Liver (tissue), 9 donors: ENCODE data around the gene MTMR2. TPM values are rescaled to one million over a fixed set of nuclear protein-coding genes. Genes with fewer than 3 reads are reported as not detected.

Source experiments
- DNase-seq: peaks from one replicate; pipeline ENCODE4 v3.0.0-alpha.2; 2017; ENCODE audit warnings: low spot score
- H3K27ac ChIP-seq, 2 donors: one replicate each; pipeline ENCODE4 v1.7.0; 2013; ENCODE audit warnings: inconsistent platforms in 2 of 2, low read length in 2 of 2, control low read depth in 1 of 2, low read depth in 1 of 2, mild to moderate bottlenecking in 1 of 2
- H3K27me3 ChIP-seq, 4 donors: one replicate each; pipeline versions ENCODE4 v1.6.1 to v1.7.0; 2013; ENCODE audit warnings: low read length in 3 of 4, inconsistent platforms in 1 of 4, mild to moderate bottlenecking in 1 of 4, moderate library complexity in 1 of 4; ENCODE audit not compliant: control insufficient read depth in 4 of 4, insufficient read depth in 4 of 4
- H3K36me3 ChIP-seq, 4 donors: one replicate each; pipeline versions ENCODE4 v1.6.1 to v1.7.0; 2013; ENCODE audit warnings: low read length in 3 of 4, mild to moderate bottlenecking in 3 of 4, low read depth in 1 of 4, moderate library complexity in 1 of 4; ENCODE audit not compliant: control insufficient read depth in 4 of 4, insufficient read depth in 3 of 4
- H3K4me1 ChIP-seq, 4 donors: one replicate each; pipeline versions ENCODE4 v1.6.1 to v1.7.0; 2013; ENCODE audit warnings: low read length in 3 of 4, mild to moderate bottlenecking in 3 of 4, moderate library complexity in 1 of 4; ENCODE audit not compliant: control insufficient read depth in 4 of 4, insufficient read depth in 4 of 4
- H3K4me3 ChIP-seq, 3 donors: one replicate each; pipeline versions ENCODE4 v1.6.1 to v1.7.0; 2013; ENCODE audit warnings: low read length in 3 of 3, control low read depth in 1 of 3, low read depth in 1 of 3, mild to moderate bottlenecking in 1 of 3
- H3K9ac ChIP-seq, 2 donors: one replicate each; pipeline ENCODE4 v1.7.0; 2013; ENCODE audit warnings: low read length in 2 of 2, mild to moderate bottlenecking in 2 of 2, moderate library complexity in 2 of 2, control low read depth in 1 of 2, low read depth in 1 of 2
- H3K9me3 ChIP-seq, 4 donors: one replicate each; pipeline versions ENCODE4 v1.6.1 to v1.7.0; 2013; ENCODE audit warnings: low read length in 3 of 4; ENCODE audit not compliant: control insufficient read depth in 4 of 4
- CTCF ChIP-seq: fragments of 150-350 bp; IDR thresholded peaks from 2 replicates; pipeline ENCODE4 v1.5.1; 2017; ENCODE audit warnings: improper control_type of control experiment, low read depth, low read length; ENCODE audit not compliant: missing input control
- EGR1 ChIP-seq, 2 donors: IDR thresholded peaks; 2 replicates each; pipeline ENCODE4 v1.6.1; 2016 to 2018; ENCODE audit warnings: antibody characterized with exemption in 2 of 2, low read depth in 2 of 2
- FOXA1 ChIP-seq: IDR thresholded peaks from 2 replicates; pipeline ENCODE4 v1.6.1; 2016; ENCODE audit warnings: antibody characterized with exemption
- FOXA2 ChIP-seq: IDR thresholded peaks from 2 replicates; pipeline ENCODE4 v1.6.1; 2016; ENCODE audit warnings: antibody characterized with exemption
- GABPA ChIP-seq, 2 donors: IDR thresholded peaks in 1 of 2; conservative IDR thresholded peaks in 1 of 2; 2 replicates each; pipeline ENCODE4 v1.6.1; 2016; ENCODE audit warnings: antibody characterized with exemption in 2 of 2, mild to moderate bottlenecking in 1 of 2, moderate library complexity in 1 of 2
- HNF4A ChIP-seq, 2 donors: conservative IDR thresholded peaks; 2 replicates each; pipeline ENCODE4 v1.6.1; 2016; ENCODE audit warnings: antibody characterized with exemption in 2 of 2, mild to moderate bottlenecking in 2 of 2
- HNF4G ChIP-seq: IDR thresholded peaks from 2 replicates; pipeline ENCODE4 v1.6.1; 2016; ENCODE audit warnings: antibody characterized with exemption
- JUND ChIP-seq, 2 donors: IDR thresholded peaks; 2 replicates each; pipeline ENCODE4 v1.6.1; 2016; ENCODE audit warnings: antibody characterized with exemption in 2 of 2
- MAX ChIP-seq: IDR thresholded peaks from 2 replicates; pipeline ENCODE4 v1.6.1; 2016; ENCODE audit warnings: antibody characterized with exemption
- REST ChIP-seq: IDR thresholded peaks from 2 replicates; pipeline ENCODE4 v1.6.1; 2016; ENCODE audit warnings: antibody characterized with exemption, mild to moderate bottlenecking
- RXRA ChIP-seq, 2 donors: IDR thresholded peaks; 2 replicates each; pipeline ENCODE4 v1.6.1; 2017 to 2018; ENCODE audit warnings: antibody characterized with exemption in 2 of 2, mild to moderate bottlenecking in 1 of 2
- SP1 ChIP-seq: IDR thresholded peaks from 2 replicates; pipeline ENCODE4 v1.6.1; 2018; ENCODE audit warnings: antibody characterized with exemption, mild to moderate bottlenecking
- TAF1 ChIP-seq: conservative IDR thresholded peaks from 2 replicates; pipeline ENCODE4 v1.6.1; 2016; ENCODE audit warnings: antibody characterized with exemption, mild to moderate bottlenecking
- YY1 ChIP-seq: IDR thresholded peaks from 2 replicates; pipeline ENCODE4 v1.6.1; 2016; ENCODE audit warnings: antibody characterized with exemption, mild to moderate bottlenecking
- ZBTB33 ChIP-seq: IDR thresholded peaks from 2 replicates; pipeline ENCODE4 v1.6.1; 2016; ENCODE audit warnings: antibody characterized with exemption
- WGBS: extraction: QIAGEN DNeasy Blood & Tissue Kit; methylation state at CpG from one replicate; pipeline ENCODE4 v1.1.7; 2013; 5-methylcytosine and 5-hydroxymethylcytosine counted together
- polyA plus RNA-seq, 2 donors: library from polyadenylated mRNA; stranded (reverse) in 1 of 2; unstranded in 1 of 2; fragments of 200-250 nt in 1 of 2; fragments of >200 nt in 1 of 2; fragmentation: Nextera tagmentation in 1 of 2; extraction: Ambion mirVana in 1 of 2; gene quantifications; one replicate each; pipeline versions ENCODE4 v1.2.1 to v1.2.3, GENCODE V29; 2013 to 2015
- total RNA-seq, 2 donors: library from RNA; depleted of rRNA; stranded (reverse); fragments of >200 nt; gene quantifications; one replicate each; pipeline ENCODE4 v1.2.3, GENCODE V29; 2014
- donor health status: healthy.
- donor health status: healthy.
- donor health status: healthy.
- donor health status: healthy.
- donor health status: healthy.

MTMR2 gene
- total and polyA plus RNA-seq, 4 donors, result 2.0 to 9.5 (median 3.1) TPM

- Histone ChIP-seq H3K4me3 (no peak overlapping the region), H3K36me3 (peaks cover 0 to 2% (median 1%) of the 10 kb centered on the region in 4 donors), H3K9me3 (no peaks in the 10 kb centered on the region), H3K27ac (no peak overlapping the region), H3K9ac (no peak overlapping the region), H3K4me1 (no peaks in the 10 kb centered on the region), H3K27me3 (no peaks in the 10 kb centered on the region)
- no peak for TF ChIP-seq CTCF
- no peak for TF ChIP-seq HNF4G
- TF ChIP-seq MAX, result no peak
- no peak for TF ChIP-seq RXRA (IDR thresholded peaks at IDR 0.05)
- TF ChIP-seq FOXA2, result no peak
- TF ChIP-seq EGR1 (IDR thresholded peaks at IDR 0.05; ENCODE audit: low read depth in 2 of 2), result no peak
- TF ChIP-seq FOXA1, result no peak
- no peak for TF ChIP-seq GABPA (IDR thresholded peaks at IDR 0.05 in 1 of 2, conservative IDR thresholded peaks at IDR 0.05 in 1 of 2)
- TF ChIP-seq ZBTB33, result no peak
- no peak for TF ChIP-seq JUND (IDR thresholded peaks at IDR 0.05)
- no peak for TF ChIP-seq SP1
- TF ChIP-seq TAF1, result no peak
- WGBS, result 99% methylated on average over 1 of the region's 1 CpG
- no peak for DNase-seq
Observed at GRCh38 chr11:95884376-95884775, 39.5 kb downstream of the MTMR2 start.

GRCh38 chr11:95883381-95883780, 40.5 kb downstream of the MTMR2 start:
- Histone ChIP-seq H3K9ac (no peak overlapping the region), H3K27ac (no peak overlapping the region), H3K9me3 (no peaks in the 10 kb centered on the region), H3K27me3 (no peaks in the 10 kb centered on the region), H3K4me3 (no peak overlapping the region), H3K4me1 (no peaks in the 10 kb centered on the region), H3K36me3 (peaks cover 0 to 2% (median 1%) of the 10 kb centered on the region in 4 donors)
- WGBS, result 91% methylated on average over 1 of the region's 1 CpG
- no peak for TF ChIP-seq YY1
- no peak for TF ChIP-seq TAF1
- TF ChIP-seq FOXA1, result no peak
- TF ChIP-seq EGR1 (IDR thresholded peaks at IDR 0.05; ENCODE audit: low read depth in 2 of 2), result no peak
- TF ChIP-seq MAX, result no peak
- TF ChIP-seq REST, result no peak
- TF ChIP-seq HNF4A (conservative IDR thresholded peaks at IDR 0.05), result no peak
- DNase-seq, result no peak
